DMS 273 (cell line): ENCODE data around the gene ATP5PF.
A peak's percentile ranks its signal among the peaks of the same experiment; 100 is the strongest.
"Not testable (repeated sequence)": the region's sequence is repeated elsewhere in the genome, so short reads cannot be mapped to it uniquely, and the experiment has no call there.

Source experiments
- DNase-seq: peaks from one replicate; lab custom pipeline; 2025; ENCODE audit not compliant: unreplicated experiment; lab: John Stamatoyannopoulos, UW

ATP5PF gene

GRCh38 chr21:25732091-25732760 lies 2.5 kb downstream of the ATP5PF start:
- no peak for DNase-seq

- no peak for DNase-seq
Measured at GRCh38 chr21:25722631-25723030, 12.1 kb downstream of the ATP5PF start.

GRCh38 chr21:25721987-25722386 lies 12.7 kb downstream of the ATP5PF start:
- DNase-seq, result no peak

- peak; percentile 24 for DNase-seq
Measured at GRCh38 chr21:25717491-25718147, 17.1 kb downstream of the ATP5PF start.

- not testable (repeated sequence) for DNase-seq
Measured at GRCh38 chr21:25714066-25714465, 20.6 kb downstream of the ATP5PF start.

GRCh38 chr21:25710550-25710949 lies 24.2 kb downstream of the ATP5PF start:
- no peak for DNase-seq

GRCh38 chr21:25709684-25710265 lies 24.9 kb downstream of the ATP5PF start:
- DNase-seq, result peak; percentile 8

GRCh38 chr21:25708467-25709065 lies 26.1 kb downstream of the ATP5PF start:
- DNase-seq, result peak; percentile 60

- DNase-seq, result no peak
Measured at GRCh38 chr21:25701529-25701928, 33.2 kb downstream of the ATP5PF start.

- DNase-seq, result no peak
Measured at GRCh38 chr21:25700741-25701140, 34.0 kb downstream of the ATP5PF start.

- not testable (repeated sequence) for DNase-seq
Measured at GRCh38 chr21:25695461-25695860, 39.2 kb downstream of the ATP5PF start.

GRCh38 chr21:25691976-25692375 lies 42.7 kb downstream of the ATP5PF start:
- DNase-seq, result no peak

GRCh38 chr21:25689226-25689625 lies 45.5 kb downstream of the ATP5PF start:
- no peak for DNase-seq

GRCh38 chr21:25688275-25689155 lies 46.2 kb downstream of the ATP5PF start:
- DNase-seq, result no peak

- DNase-seq, result no peak
Measured at GRCh38 chr21:25687787-25688186, 46.9 kb downstream of the ATP5PF start.

- no peak for DNase-seq
Measured at GRCh38 chr21:25682382-25682781, 52.3 kb downstream of the ATP5PF start.

GRCh38 chr21:25676451-25676850 lies 58.3 kb downstream of the ATP5PF start:
- DNase-seq, result no peak
